Dendritic cell treated with granulocyte-macrophage colony-stimulating factor and Interleukin-4, amounts not matched to agents 40 ng/mL and 50 ng/mL, for 4 days (primary cell): Measurements from ENCODE around the gene MACROD2.

Experiments
- H3K27ac Mint-ChIP-seq: one replicate; pipeline ENCODE4 v1.8.0; 2022; ENCODE audit warnings: mild to moderate bottlenecking, mixed read lengths
- H3K27me3 Mint-ChIP-seq: one replicate; pipeline ENCODE4 v1.8.0; 2022; ENCODE audit warnings: mild to moderate bottlenecking, mixed read lengths
- H3K36me3 Mint-ChIP-seq: one replicate; pipeline ENCODE4 v1.8.0; 2022; ENCODE audit warnings: low read depth, mixed read lengths
- H3K4me1 Mint-ChIP-seq: one replicate; pipeline ENCODE4 v1.8.0; 2022; ENCODE audit warnings: low read depth, mixed read lengths
- H3K4me3 Mint-ChIP-seq: one replicate; pipeline ENCODE4 v1.8.0; 2022; ENCODE audit warnings: mild to moderate bottlenecking, moderate library complexity, mixed read lengths
- H3K9me3 Mint-ChIP-seq: one replicate; pipeline ENCODE4 v1.8.0; 2022; ENCODE audit warnings: mixed read lengths
- intact Hi-C: fragments of 100-400 bp; cut with micrococcal nuclease; formaldehyde crosslinking; loops from one replicate; pipeline ENCODE4 v1.15.0; 2022

The MACROD2 gene

DNA sequence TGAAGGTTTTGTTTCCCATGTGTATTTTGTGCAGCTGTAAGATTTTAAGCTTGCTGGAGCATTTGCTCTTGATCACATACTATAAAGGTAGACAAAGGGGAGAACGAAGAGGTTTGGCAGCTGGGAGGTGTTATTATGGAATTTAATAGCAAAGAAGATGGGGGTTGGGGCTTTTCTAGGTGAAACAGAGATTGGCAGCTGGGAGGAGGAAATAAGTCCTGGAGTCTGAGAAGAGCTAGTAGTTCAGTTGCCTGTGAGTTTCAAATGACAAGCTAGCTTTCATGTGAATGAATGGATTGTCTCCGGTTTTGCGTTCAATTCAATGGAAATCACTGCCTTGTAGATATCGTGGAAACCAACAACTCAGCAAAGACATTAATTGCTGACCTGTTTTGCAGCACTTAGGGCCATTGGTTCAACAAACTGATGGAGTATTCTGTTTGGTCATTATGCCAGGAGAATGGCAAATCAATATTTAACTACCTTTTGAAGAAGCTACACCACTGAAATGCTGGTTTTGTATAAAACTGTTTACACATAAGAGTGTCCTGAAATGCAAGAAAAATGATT is 380.2 kb downstream of the MACROD2 start:
- intact Hi-C loops = no loop called here
- peaks cover 8% of the 10 kb centered on the region for H3K9me3 Mint-ChIP-seq
- no peaks in the 10 kb centered on the region for H3K36me3 Mint-ChIP-seq
- no peak overlapping the region for H3K4me3 Mint-ChIP-seq
- no peak overlapping the region for H3K27ac Mint-ChIP-seq
- H3K4me1 Mint-ChIP-seq = no peaks in the 10 kb centered on the region
- H3K27me3 Mint-ChIP-seq = no peaks in the 10 kb centered on the region

DNA sequence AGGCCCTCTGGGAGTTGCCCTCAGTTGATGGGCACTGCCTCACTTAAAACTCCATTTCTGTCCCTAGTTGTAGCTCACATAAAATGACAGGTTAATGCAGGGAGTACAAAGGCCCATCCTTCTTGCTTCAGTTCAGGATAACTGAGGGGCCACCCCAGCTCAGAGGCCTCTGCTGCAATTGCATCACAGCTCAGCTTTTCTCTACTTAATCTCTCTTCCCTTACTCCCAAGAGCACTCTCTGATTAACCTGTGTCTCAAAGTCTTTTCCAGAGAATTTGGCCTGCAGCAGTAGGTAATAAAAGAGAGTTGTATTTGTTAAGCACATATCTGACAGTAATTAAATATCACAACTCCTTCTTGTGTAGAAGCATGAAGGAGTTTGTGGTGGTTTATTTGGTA is 383.0 kb downstream of the MACROD2 start:
- no peaks in the 10 kb centered on the region for H3K4me1 Mint-ChIP-seq
- no peaks in the 10 kb centered on the region for H3K36me3 Mint-ChIP-seq
- H3K27me3 Mint-ChIP-seq = no peaks in the 10 kb centered on the region
- no peak overlapping the region for H3K27ac Mint-ChIP-seq
- H3K4me3 Mint-ChIP-seq = no peak overlapping the region
- intact Hi-C loops = no loop called here
- peaks cover 8% of the 10 kb centered on the region for H3K9me3 Mint-ChIP-seq

DNA sequence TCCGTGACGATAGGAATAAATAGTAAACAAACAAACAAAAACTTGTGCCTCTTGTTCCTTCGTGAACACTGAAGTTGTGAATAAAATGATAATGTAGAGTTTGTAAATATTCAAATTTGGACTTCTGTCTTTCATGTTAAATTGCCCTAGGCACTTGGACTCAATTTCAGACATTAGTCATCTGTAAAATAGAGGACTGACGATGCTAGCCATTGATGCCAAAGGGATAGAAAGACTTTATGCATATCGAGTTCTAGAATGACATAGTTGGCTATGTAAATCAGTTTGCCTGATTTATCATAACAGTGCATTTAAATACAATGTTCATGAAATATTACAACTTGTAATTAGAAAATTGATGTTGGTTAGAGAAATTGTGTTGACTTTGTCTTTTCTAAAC is 388.0 kb downstream of the MACROD2 start:
- Mint-ChIP-seq H3K9me3 (peaks cover 18% of the 10 kb centered on the region), H3K4me1 (no peaks in the 10 kb centered on the region), H3K27me3 (no peaks in the 10 kb centered on the region), H3K36me3 (no peaks in the 10 kb centered on the region), H3K4me3 (no peak overlapping the region), H3K27ac (no peak overlapping the region)
- intact Hi-C loops = no loop called here

DNA sequence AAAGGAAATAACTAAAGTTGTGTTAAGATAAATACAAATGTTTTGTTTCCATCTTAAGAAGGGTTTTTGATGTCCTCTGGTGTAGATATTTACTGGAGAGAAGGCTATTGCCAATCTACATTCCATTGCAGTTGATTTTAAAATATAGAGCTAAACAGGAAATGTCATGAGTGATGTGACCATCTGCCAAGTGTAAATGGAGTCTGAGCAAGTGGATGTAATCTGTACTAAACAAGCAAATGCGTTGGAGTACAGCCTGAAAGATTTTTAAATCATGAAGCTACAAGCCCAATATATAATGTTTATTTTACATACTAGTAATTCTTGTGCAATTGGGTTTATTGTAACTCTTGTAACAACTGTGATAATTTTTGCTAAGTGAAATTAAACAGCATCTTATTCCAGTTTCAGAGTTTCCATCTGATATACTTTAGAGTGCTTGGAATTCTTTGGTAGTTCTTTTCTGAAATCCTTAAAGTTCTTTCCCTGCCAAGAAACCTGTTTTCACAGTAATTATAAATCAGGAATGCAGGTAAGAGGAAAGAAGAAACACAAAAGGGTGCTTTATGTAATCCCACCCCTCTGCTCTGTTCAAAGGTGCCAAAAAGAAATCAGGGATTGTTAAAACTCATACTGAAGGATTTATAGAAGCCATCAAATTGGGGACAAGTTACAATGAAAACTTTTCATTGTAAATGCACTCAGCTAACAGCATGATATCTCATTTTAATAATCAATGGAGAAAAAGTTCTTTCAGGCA is 389.3 kb downstream of the MACROD2 start:
- Mint-ChIP-seq H3K9me3 (peaks cover 22% of the 10 kb centered on the region), H3K27ac (no peak overlapping the region), H3K4me3 (no peak overlapping the region), H3K36me3 (no peaks in the 10 kb centered on the region), H3K27me3 (no peaks in the 10 kb centered on the region), H3K4me1 (no peaks in the 10 kb centered on the region)
- intact Hi-C loops = no loop called here

DNA sequence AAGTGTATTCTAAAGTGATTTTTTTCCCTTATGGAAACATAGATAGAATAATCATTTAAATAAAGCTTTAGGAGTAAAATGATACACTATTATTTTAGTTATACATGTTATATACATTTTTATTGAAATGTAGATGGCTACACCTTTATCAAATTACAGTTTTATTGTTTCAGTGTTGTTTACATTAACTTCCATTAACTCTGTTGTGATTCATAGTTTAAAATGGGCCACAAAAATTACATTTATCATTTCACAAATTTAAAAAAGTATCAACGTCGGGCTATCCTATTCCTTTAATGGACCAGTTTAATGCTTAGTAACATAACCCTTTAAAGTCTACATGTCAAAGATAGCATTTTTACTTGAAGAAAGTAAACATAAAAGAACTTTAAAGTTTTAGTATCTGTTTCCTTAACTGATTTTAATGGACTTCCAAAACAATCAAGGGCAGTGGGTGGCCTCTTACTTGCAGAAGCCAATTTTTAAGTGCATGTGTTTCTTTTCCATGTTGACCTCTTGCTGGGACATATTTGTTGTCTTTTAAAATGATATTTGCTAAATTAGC is 389.9 kb downstream of the MACROD2 start:
- intact Hi-C loops = no loop called here
- Mint-ChIP-seq H3K27ac (no peak overlapping the region), H3K4me1 (no peaks in the 10 kb centered on the region), H3K4me3 (no peak overlapping the region), H3K9me3 (peaks cover 22% of the 10 kb centered on the region), H3K27me3 (no peaks in the 10 kb centered on the region), H3K36me3 (no peaks in the 10 kb centered on the region)

DNA sequence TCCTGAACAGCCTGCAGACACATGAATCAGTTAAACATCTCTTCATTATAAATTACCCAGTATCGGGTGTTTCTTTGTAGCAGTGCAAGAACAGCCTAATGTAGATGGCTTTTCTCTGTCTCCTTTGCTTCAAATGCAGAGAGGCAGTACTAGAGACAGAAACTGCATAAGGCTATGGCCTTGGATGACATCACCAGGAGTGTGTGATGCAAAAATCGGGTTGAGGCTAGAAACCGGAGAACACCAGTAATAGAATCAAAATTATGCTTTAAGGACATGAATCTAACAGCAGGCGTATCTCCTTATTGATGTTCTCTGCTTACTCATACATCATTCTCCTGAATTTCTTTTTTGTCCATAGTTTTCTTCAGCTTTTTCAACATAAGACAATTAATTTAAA is 391.4 kb downstream of the MACROD2 start:
- Mint-ChIP-seq H3K27ac (no peak overlapping the region), H3K4me1 (no peaks in the 10 kb centered on the region), H3K9me3 (peaks cover 22% of the 10 kb centered on the region), H3K4me3 (no peak overlapping the region), H3K27me3 (no peaks in the 10 kb centered on the region), H3K36me3 (no peaks in the 10 kb centered on the region)
- intact Hi-C loops = no loop called here

DNA sequence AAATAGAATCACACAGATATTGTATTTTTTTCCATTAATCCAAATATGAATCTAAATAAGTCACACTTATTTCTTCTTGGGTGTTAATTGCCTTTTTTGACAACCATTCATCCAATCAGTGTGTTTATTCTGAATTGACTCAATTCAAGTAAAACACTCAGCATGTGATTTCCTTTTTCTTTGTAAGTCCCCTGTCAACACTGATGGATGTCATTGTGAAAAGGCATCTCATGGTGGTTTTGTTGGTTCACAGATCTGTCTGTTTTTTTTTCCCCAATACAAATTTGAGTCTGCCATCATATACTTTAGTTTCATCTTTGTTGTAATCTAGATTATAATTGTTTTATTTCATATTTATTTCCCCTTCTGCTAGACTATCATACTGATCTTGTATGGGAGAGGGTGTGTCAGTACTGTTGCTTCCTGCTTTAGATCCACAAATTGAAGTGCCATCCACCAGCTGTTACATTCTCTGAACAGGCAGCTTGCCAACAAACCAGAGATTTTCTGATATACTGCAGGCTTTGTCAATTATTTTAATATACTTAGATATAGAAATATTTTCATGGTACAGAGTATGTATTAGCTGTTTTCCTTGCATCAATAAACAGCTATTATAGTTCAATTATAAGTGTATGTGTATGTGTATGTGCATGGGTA is 406.3 kb downstream of the MACROD2 start:
- Mint-ChIP-seq H3K4me1 (no peaks in the 10 kb centered on the region), H3K27me3 (no peaks in the 10 kb centered on the region), H3K36me3 (no peaks in the 10 kb centered on the region), H3K4me3 (no peak overlapping the region), H3K27ac (no peak overlapping the region), H3K9me3 (peaks cover 30% of the 10 kb centered on the region)
- intact Hi-C loops = no loop called here

DNA sequence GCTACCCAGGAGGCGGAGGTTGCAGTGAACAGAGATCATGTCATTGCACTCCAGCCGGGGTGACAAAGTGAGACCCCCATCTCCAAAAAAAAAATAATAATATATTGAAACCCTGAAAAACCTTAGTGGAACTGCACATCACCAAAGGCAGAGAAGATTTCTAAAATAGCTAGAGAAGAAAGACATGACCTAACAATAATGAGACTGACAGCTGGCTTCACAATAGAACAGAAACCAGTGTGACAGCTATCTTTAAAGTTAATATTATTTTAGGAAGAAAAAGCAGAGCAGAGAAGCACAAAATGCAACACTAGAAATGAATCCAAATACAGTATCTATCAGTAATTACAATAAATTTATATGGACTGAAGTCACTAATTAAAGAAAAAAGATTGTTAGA is 409.2 kb downstream of the MACROD2 start:
- no peak overlapping the region for H3K4me3 Mint-ChIP-seq
- H3K27me3 Mint-ChIP-seq = no peaks in the 10 kb centered on the region
- intact Hi-C loops = no loop called here
- no peaks in the 10 kb centered on the region for H3K4me1 Mint-ChIP-seq
- H3K36me3 Mint-ChIP-seq = no peaks in the 10 kb centered on the region
- peaks cover 30% of the 10 kb centered on the region for H3K9me3 Mint-ChIP-seq
- no peak overlapping the region for H3K27ac Mint-ChIP-seq

GRCh38 chr20:14406495-14406894 is 411.2 kb downstream of the MACROD2 start:
- Mint-ChIP-seq H3K4me1 (no peaks in the 10 kb centered on the region), H3K27ac (no peak overlapping the region), H3K4me3 (no peak overlapping the region), H3K27me3 (no peaks in the 10 kb centered on the region), H3K36me3 (no peaks in the 10 kb centered on the region), H3K9me3 (peaks cover 30% of the 10 kb centered on the region)
- intact Hi-C loops = no loop called here

GRCh38 chr20:14407336-14407735 is 412.0 kb downstream of the MACROD2 start:
- H3K27ac Mint-ChIP-seq = no peak overlapping the region
- intact Hi-C loops = no loop called here
- H3K4me1 Mint-ChIP-seq = no peaks in the 10 kb centered on the region
- H3K36me3 Mint-ChIP-seq = no peaks in the 10 kb centered on the region
- H3K27me3 Mint-ChIP-seq = no peaks in the 10 kb centered on the region
- no peak overlapping the region for H3K4me3 Mint-ChIP-seq
- H3K9me3 Mint-ChIP-seq = peaks cover 35% of the 10 kb centered on the region

GRCh38 chr20:14410869-14411555 is 415.7 kb downstream of the MACROD2 start:
- intact Hi-C loops = no loop called here
- no peak overlapping the region for H3K27ac Mint-ChIP-seq
- H3K36me3 Mint-ChIP-seq = no peaks in the 10 kb centered on the region
- no peaks in the 10 kb centered on the region for H3K27me3 Mint-ChIP-seq
- H3K9me3 Mint-ChIP-seq = peaks cover 39% of the 10 kb centered on the region
- no peak overlapping the region for H3K4me3 Mint-ChIP-seq
- H3K4me1 Mint-ChIP-seq = no peaks in the 10 kb centered on the region

DNA sequence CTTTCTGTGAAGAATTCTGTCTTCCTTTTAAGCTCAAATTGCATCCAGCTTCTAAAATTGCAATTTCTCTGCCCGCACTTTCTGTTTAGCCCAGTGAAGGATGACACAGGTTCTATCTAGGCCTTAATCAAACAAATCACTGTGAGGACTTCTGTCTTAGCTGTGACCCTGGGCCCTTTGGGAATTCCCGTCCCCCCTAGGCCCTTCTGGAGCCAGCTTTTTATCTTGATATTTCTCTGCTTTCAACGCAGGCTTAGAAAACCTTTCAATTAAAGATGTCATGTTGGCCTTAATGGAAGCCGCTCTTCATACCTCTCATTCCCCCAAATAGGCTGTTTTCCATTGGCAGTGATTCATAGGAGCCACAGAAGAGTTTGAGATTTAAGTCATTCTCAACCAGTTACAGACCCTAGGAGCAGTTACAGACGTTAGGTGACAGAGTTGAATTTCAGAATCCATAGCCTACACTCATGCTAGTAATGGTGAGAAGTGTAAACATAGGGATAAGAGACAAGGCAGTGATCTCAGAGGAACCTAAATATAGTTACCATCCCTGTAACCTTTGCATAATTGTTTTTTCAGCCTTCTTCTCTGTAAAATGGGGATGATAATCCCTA is 416.9 kb downstream of the MACROD2 start:
- Mint-ChIP-seq H3K9me3 (peaks cover 35% of the 10 kb centered on the region), H3K36me3 (no peaks in the 10 kb centered on the region), H3K4me3 (no peak overlapping the region)

DNA sequence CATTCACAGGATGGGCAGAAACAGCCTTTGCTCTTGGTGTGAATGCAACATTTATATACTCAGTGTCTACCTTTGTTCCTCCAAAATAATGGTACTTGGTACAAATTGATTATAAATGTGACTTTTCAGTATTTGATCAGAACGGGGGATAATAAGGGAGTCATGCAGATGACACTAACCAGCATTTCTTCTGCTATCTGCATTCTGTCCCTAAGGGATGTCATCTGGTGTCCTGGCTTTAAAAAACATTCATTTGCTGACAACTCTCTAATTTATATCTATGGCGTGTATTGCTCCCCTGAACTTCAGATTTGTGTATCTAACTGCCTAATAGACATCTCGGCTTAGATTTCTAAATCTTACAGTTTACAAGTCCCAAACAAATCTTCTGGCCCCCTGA is 418.5 kb downstream of the MACROD2 start:
- H3K9me3 Mint-ChIP-seq = peaks cover 26% of the 10 kb centered on the region
- no peaks in the 10 kb centered on the region for H3K4me1 Mint-ChIP-seq
- no peaks in the 10 kb centered on the region for H3K36me3 Mint-ChIP-seq
- no peaks in the 10 kb centered on the region for H3K27me3 Mint-ChIP-seq
- no peak overlapping the region for H3K4me3 Mint-ChIP-seq
- H3K27ac Mint-ChIP-seq = no peak overlapping the region
- intact Hi-C loops = no loop called here

More for the DNA sequence above, 416.9 kb downstream of the MACROD2 start:
- Mint-ChIP-seq H3K27ac (no peak overlapping the region), H3K27me3 (no peaks in the 10 kb centered on the region), H3K4me1 (no peaks in the 10 kb centered on the region)
- intact Hi-C loops = no loop called here
